HPDE6-E6E7 (cell line): ENCODE data around the gene MFAP3L.
"Not testable (repeated sequence)": the region's sequence is repeated elsewhere in the genome, so short reads cannot be mapped to it uniquely, and the experiment has no call there.

Experiments used
- DNase-seq: peaks from one replicate; pipeline ENCODE4 v3.0.0; 2011; ENCODE audit warnings: missing footprints; ENCODE audit errors: extremely low spot score

Gene MFAP3L

GRCh38 chr4:169987327-169988228 is 38.6 kb downstream of the MFAP3L start:
- DNase-seq, result no peak

- no peak for DNase-seq
Measured at GRCh38 chr4:169986369-169986768, 39.8 kb downstream of the MFAP3L start.

DNA sequence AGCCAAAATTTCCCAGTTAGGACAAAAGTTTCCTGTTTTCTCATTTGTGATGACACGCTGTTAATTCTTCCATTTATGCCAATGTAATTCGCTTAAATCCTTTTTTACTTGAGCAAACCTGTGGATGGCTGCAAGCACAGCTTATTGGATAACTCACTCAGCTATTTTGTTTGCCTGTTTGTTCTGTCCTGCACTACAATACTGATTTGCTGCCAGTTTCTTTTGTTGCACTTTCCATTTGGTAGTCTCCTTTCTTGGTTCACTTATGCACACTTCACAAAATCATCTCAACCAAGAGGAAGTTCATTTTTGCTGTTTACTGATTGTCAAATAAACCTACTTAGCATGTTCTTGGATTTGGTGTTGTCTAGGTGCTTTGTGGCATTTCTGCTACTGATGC is 40.3 kb downstream of the MFAP3L start:
- no peak for DNase-seq

DNA sequence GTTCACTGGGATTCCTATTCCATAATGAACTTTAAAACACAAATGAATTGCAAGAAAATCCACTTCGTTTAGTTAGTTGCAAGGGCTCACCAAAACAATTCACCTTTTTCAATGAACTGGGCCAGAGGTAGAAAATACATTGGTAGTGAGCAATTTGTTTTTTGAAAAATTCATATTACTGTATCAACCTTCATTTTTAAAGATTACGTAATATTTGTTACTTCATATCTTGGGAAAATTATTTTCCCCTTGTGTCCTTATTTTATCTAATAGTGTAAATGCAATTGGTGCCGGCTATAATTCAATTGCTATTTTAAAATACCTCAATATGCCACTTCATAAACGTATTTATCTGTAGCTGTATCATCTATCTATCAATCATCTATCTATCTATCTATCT is 41.5 kb downstream of the MFAP3L start:
- DNase-seq, result no peak

- DNase-seq, result no peak
Measured at GRCh38 chr4:169984173-169984572, 42.0 kb downstream of the MFAP3L start.

DNA sequence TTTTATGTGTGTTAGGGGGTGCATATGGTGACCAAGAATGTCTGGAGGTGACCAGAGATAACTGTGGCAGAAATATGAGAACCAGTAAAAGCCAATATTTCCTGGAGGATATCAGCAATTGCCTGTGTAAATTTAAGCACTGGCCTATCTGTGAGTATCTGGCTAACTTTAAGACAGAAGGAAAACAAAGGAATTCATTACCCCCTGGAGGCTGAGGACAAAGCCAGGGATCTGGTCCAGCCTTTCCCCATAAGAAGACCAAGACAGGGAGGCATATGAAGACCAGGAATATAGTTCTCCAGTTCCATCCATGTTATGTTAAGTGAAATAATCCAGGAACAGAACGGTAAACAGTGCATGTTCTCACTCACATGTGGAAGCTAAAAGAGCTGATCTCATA is 49.2 kb downstream of the MFAP3L start:
- DNase-seq, result no peak

DNA sequence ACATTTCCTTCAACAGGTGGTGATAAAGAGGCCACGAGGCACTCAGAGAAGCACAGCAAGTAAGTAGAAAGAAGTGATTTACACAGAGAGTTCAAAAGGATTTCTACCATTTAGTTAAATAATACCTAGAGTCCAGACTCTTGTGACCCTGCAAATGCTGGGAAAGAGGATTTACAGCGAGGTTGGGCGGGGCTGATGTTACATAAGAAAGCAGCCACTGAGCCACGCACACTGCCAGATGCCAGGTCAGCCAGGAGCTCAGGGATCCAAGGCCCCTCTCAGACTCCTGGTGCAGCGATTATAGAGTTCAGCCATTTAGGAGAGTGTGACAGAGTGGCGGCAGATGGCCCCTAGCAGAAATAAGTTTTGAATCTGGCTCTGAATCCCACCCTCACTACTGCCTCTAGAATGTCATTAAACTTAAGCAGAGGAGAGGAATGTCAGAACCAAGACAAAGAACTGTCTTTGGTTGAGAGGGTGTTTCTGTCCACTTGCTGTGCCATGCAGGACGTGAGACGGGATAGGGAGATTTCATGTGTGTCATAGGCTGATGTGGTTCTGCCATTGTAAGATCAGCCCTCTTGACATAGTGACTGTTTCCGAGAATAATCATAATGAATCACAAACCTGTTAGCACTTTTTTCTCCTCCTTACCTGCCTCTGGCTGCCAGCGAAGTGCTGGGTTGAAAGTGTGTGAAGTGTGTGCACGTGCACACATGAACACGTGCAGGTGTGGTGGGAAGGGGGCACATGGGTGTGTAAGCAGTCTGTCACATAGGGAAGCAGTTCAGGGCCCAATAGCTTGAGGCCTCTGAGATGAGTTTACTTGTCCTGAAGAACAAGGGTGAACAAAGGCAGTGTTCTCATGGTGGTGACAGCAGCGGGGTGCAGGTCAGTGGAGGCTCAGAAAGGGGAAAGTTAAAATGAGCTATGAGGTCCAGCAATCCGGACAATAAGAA is 50.1 kb downstream of the MFAP3L start:
- no peak for DNase-seq

DNA sequence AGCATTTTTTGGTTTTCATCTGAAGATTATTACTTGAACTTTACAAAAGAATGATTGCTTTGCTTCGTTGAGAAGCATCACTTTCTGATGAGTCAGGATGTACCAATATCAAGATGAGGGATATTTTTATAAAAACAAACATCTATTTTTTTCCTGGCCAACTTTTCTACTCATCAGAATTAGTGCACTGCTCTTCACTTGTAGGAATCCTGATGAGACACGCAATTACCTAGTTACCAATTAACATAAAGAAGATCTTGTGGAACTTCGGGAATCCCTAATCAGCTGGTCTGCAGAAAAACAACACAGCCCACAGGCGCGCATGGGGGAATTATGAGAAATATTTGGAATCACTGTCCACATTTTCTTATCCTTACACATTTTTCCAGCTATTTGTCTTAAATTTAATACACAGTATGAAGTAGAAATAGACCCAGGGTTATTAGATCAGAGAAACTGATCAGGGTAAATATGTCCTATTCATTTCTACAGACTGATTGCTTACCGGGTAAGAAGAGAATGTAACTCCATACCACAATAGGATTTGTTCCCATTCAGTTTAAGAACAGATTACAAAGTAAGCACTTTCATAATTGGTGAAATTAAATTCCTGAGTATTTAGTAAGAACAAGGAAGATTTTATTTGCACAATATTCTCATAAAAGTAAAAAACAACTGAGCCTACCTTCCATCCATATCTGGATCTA is 50.9 kb downstream of the MFAP3L start:
- no peak for DNase-seq

- no peak for DNase-seq
Measured at GRCh38 chr4:169971456-169972015, 54.7 kb downstream of the MFAP3L start.

- DNase-seq, result no peak
Measured at GRCh38 chr4:169968999-169969398, 57.2 kb downstream of the MFAP3L start.

DNA sequence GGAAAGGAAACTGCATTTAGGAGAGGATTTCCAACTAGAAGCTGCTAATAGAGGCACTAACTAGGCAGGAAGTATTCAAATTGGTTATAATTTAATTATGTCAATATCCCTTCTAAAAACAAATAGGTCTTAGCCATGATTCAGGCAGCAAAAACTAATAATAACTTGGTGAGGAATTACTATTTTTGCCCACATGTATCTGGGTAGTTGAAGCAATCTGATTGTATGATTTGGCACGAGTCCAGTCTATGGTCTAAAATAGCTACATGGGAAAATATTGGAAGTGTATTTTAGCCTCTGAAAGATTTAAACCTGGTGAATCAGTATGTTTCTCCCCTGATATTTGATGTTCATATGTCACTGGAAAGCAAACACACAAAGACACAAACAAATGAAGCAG is 62.2 kb downstream of the MFAP3L start:
- no peak for DNase-seq

- DNase-seq, result no peak
Measured at GRCh38 chr4:169959254-169959653, 66.9 kb downstream of the MFAP3L start.

DNA sequence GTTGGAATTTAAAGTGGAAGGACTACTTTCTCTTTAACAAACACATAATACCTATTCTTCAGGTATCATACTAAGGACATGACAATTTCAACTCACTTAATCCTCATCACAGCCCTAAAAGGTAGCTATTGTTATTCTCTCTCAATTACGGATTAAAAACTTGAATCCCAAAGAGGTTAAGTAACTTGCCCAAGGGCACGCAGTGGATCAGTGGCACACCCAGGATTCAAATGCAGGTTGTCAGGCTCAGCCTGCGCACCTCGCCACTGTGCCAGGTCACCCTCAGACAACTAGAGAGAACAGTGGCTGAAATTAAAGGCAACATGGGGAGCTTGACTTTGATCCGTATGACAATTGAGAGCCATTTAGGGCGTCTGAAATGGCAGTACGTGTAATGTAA is 67.6 kb downstream of the MFAP3L start:
- DNase-seq, result no peak

GRCh38 chr4:169957785-169958184 is 68.4 kb downstream of the MFAP3L start:
- DNase-seq, result no peak

- no peak for DNase-seq
Measured at GRCh38 chr4:169956091-169956843, 69.9 kb downstream of the MFAP3L start.

DNA sequence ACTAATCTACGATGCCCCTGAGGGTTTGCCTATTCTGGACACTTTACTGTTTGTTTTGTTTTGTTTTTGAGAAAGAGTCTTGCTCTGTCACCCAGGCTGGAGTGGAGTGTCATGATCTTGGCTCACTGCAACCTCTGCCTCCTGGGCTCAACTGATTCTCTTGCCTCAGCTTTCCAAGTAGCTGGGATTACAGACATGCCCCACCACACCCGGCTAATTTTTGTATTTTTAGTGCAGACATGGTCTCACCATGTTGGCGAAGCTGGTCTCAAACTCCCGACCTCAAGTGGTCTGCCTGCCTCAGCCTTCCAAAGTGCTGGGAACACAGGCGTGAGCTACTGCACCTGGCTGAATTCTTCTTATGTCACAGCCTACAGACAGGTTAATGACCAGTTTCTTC is 70.7 kb downstream of the MFAP3L start:
- DNase-seq, result no peak

- no peak for DNase-seq
Measured at GRCh38 chr4:169952236-169953002, 73.8 kb downstream of the MFAP3L start.

DNA sequence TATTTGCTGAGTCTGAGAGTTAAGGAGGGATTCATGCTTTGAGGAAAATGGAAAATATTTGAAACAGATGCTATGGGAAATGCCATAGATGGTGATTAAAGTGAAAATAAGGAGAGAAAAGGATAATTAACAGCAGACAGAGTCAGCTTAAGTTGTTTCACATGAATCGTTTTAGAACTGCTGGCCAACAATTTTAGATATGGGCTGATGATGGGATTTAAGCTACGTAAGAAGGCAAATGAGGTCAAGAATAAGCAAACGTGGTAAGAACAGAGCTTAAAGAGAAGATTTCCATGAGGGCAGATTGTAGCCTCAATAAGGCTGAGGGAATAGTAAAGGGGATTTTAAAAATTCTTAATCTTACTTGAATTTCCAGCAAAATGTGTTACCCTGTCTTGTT is 77.9 kb downstream of the MFAP3L start:
- DNase-seq, result no peak

- DNase-seq, result no peak
Measured at GRCh38 chr4:169945636-169946035, 80.6 kb downstream of the MFAP3L start.

GRCh38 chr4:169943601-169944000 is 82.6 kb downstream of the MFAP3L start:
- not testable (repeated sequence) for DNase-seq
